DMS153 treated with DMSO at 0.1 percent for 48 hours (cell line): Measurements from ENCODE around the gene APOM.

Source experiments
- DNase-seq: peaks from one replicate; lab custom pipeline; 2025; ENCODE audit not compliant: unreplicated experiment; lab: John Stamatoyannopoulos, UW

Gene APOM

DNA sequence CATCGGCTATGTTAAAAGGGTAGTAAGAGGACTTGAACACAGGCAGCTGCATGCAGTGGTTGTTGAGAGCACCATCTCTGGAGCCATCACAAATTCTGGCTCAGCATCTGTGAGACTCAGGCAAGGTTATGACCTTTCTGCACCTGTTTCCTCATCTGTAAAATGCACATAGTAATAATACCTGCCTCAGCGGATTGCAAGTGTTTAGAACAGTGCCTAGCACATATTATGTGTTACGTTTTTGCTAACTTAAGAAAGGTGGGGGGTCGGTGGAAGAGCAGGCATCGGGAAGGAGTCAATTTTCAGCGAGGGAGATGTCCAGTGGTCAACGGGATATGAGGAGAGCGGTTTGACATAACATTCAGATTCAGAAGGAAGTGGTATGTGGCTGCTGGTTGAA is 22.3 kb downstream of the APOM start:
- no peak for DNase-seq

DNA sequence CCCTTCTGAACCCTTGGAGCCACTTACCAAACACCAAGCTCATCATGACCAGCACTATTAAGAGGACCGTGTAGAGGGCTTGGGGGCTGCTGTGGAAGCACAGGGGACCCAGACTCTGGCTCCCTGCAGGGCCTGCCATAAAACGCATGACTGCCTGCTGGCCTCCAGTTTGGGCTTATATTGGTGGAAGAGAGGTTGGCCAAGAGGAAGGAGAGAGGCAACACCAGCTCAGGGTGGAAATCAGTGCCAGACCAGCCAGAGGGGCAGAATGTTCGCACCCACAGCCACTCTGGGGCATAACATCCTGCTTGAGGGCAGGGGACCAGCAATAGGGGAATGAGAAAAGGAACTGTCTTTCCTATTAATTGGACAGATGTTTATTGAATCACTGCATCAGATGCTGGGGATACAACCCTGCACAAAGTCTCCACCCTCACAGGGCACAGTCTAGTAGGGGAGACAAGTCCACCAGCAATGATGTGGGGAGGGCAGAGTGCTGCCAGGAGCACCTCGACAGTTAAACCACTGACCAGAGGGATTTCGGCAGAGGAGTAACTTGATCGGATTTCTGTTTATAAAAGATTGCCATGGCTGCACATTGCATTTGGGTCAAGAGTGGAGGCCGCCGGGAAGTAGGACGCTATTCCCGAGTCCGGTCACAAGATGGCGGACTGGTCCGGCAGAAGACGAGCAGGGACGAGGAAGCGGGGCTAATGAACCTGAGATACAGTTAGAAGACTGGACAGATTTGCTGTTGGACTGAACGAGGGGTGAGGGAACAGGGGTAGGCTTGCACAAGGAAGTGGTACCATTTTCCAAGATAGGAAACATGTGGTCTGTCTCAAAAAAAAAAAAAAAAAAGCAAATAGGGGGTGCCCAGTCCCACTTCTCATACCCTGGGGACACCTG is 24.8 kb downstream of the APOM start, which contains the start of gene LY6G5C:
Gene LY6G5C (minus strand): TSS at position 842 of the 909 bp plus-strand sequence. CDS start 694 bp downstream, at position 148.
- peak; percentile 88 for DNase-seq

DNA sequence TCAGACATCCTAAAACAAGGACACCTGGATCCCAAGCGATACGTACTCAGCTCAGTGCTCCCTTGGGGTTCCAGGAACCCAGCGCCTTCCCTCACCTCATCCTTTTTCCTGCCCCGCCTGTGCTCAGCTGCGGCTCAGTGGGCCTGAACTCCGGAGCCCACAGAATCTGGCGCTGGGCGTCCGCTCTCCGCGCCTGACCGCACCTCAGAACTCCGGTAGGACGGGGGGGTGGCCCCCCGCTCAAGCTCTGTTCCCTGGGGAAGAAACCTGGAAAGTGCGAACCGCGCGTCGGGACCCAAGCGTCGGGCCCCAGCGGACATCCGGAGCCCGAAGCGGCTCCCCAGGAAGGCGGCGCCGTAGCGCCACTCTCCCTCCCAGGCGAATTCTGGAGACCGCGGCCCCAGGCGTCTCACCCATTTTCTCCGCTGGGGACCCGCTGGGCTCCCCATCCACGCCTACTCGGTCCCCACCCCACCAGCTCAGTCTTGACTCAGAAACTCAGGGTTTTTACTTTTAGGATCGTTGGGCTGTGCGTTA is 25.5 kb downstream of the APOM start:
- DNase-seq = peak; percentile 60

DNA sequence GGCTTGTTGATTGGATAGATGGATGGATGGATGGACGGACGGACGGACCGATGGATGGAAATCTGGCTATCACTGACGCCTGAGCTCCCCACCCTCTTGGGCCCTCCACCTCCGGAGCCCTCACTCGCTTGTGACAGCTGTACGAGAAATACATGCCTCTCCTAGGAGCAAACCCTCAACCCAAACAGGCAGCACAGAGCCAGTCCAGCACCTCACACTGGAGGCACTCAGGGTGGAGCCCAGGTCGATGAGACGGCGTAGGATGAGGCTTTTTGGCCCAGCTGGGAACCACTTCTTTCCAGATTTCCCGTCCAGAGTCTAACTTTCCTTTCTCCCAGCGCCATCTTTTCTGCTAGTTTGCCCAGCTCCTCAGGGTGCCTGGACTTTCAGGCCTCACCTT is 27.9 kb downstream of the APOM start:
- DNase-seq = no peak

DNA sequence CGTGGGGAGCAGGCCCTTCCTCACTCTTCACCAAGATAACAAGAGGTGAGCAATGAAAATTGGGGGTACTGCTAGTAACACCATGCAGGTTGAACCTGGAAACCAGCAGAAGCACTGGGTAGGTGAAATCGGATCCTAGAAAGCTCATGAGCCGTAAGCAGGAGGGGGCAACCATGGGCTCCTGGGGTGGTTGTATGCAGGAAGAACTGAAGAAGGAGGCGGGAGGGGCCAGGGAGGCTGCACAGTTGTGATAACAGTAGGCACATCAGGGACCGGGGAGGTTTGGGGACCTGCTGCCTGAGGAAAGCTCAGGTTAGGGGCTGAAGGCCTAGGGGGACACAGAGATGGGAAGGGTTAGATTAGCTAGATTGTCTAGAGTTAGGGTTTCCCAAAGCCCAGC is 30.8 kb downstream of the APOM start:
- no peak for DNase-seq

DNA sequence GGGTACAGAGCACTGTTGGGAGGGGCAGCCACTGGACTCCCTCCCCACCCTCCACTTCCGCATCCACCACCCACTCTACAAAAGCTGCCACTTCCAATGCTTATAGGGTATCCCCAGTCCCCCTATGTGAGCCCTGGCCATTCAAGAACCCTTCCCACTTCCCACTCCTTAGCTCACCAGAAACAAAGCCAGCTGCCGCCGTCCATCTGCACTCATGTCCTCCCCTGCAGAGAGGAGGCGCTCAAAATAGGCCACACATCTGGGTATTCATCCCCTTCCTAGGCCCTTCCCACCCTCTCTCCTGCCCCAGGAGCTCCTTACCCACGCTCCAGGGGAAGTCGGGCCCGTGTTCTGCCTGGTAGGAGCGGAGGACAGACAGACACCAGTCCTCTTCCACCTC is 31.6 kb downstream of the APOM start:
- DNase-seq = no peak

DNA sequence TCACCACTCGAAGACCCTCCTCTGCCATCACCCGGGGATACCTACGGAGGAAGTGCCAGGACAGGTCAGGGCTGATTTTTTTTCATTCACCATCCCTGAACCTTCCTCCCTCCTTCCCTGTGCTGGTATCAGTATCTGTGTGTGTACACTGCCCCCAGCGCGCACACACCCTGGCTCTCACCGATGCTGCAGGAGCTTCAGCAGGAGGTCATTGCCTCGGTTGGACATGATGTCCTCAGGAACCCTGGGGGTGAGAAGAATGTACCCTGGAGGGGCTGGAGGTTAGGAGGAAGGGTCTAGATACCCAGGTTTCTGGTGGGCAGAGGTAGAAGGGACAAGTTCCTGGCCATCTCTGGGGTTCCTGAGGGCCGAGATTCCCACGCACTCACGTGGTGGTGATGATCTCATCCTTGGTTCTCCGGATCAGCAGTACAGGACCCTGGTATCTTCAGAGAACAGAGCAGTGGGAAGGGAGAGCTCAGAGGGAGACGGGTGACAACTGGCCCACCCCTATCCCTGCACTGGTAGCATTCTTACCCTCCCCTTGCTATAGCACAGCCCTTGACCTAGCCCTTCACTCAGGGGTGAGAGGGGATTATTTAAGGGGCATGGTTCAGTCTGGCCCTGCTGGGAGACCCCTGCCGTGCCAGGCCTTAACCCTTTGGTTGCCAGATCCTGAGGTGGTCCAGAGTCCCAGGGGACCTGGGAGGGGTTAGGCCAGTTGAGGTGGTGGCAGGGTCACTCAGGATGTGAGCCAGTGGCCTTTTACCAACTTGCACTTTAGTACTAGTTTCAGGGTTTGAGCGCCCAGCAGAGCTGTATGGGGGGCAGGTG is 32.4 kb downstream of the APOM start:
- no peak for DNase-seq

DNA sequence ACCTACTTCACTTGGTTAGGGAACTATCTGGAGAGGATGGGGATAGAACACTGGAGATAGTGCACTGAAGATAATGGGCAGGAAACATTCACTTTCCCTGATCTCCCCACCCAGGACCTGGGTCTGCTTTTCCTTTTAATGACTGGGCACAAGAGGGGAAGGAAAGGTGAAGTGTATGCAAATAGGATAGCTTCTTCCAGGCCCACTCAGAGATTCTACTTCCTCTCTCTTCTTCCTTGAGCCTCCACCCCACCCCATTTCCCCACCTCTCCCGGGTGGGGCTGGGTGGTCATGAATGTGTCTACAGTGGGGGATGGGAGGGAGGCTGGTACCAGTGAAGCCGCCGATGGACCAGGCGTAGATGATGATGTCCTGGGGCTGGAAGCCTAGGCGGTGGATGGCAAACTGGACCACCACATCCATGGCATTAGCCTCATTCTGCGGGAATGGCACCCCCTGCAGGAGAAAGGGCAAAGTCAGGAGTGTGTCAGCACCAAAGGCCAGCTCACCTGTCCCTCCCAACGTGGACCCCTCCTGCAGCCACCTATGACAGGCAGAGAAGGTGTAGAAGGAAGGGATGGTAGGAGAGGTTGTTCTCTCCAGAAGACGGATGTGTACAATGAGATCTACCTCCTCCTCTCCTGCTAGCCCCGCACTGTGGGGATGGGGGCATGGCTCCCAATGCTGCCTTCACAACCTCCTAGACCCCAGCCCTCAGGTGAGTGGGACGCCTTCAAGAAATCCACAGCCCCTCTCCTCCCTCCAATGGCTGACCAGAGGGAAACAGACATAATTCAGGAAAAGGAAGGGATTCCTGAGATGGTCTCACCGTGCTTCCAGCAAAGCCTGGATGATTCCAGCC is 33.8 kb downstream of the APOM start:
- DNase-seq = no peak

DNA sequence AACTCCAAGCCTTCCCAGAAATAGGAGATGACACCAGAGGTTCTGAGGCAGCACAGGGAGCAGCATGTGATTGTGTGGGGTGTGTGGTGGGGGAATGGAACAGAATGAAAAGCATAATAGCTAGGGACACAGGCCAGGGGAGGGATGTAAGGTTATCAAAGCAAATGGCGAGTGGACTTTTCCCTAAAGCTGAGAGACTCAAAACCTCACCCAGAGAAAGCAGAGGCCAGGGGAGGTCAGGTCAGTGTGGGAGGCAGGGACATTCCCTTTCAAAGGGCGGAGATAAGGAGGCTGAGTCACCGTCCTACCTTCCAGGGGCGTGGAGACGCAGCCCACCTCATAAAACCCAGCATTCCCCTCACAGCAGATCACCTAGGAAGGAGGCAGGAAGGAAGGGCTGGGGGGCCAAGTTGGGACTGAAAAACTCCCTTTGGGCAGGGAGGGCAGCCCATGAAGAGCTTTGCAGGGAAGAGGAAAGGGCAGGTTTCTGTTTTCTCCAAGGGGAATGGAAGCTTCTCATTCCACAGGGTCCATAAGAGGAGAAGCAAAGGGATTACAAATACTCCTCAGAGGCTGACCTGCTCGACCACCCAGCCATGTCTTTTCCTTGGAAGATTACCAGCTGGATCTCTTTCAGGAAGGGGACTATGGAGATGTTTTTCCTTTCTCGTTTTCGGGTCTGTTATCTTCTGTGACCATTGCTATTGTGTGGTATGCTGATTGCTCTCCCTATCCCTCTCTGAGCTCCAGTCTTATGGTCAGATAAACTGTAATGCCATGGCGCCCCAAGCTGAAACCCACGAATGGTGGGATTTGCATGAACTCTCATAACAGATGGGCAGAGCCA is 34.8 kb downstream of the APOM start:
- no peak for DNase-seq

DNA sequence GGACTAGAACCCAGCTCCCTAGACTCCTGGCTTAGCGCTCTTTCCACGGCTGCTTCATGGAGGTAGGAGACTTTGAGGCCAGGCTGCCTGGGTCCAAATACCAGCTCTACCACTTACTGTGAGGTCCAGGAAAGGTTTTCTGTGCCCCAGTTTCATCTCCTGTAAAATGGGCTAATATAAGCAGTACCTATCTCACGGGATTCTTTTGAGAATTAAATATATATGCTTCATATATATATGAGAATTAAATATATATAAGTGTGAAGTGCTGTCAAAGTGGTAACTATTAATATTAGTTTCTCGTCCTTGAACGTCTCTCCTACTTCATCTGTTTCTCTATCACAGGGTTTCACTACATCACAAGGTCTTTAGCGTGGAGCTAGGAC is 35.4 kb downstream of the APOM start:
- DNase-seq = no peak

DNA sequence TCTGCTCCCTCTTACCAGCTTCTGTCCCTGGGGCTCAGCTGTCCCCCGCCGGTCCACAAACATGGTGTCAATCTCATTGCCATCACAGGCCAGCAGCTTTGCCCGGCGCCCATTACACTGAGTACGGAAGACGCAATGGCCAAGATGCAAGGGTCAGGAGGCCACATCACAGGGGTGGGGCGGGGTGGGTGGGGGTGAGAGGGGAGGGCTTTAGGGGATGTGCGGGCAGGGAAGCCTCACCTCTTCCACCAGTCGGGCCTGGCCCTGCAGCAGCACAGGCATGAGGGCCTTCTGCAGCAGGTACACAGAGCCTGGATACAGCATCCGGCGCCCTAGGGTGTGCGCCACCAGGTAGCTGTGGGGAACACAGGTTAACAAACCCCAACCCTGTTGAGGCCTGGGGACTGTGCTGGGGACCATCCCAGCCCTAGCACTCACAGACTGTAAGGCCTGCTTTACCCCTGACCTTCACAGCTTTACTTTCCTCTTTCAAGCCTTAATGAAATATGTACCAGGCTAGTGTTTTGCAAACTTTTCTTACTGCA is 35.9 kb downstream of the APOM start:
- DNase-seq = no peak

DNA sequence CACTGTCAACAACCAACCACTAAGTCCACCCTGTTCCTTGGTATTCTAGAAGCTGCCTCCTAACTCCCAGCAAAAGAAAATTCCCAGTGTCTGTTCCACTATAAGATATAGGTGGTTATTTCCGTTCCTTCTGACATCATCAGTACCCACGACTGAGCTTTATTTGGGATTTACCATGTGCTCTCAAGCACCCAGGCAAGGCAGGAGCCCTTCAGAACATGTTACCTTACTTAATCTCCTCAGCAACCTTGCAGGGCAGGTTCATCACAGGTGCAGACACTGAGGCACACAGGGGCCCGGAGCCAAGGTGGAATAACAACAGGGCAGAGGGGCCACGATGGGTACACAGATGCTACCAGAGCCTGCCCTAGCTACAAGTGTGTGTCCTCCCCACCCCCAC is 36.7 kb downstream of the APOM start:
- DNase-seq = no peak

DNA sequence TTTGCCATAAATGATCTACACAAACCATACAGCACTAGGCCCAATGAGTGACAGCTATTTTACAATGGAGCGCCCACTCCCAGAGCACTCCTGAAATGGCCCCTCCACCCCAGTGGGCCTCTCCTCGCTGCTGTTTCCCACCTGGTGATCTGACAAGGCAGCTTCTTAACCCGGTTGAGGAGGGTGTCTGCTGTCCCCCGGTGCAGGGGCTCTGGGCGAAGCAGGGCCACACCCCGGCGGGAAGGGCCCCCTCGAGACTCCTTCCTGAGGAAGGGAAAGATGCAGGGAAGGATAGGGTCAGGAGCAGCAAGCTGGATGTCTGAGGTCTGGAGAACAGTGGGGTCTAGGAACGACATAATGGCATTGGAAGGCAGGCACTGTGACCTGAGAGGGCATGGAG is 37.2 kb downstream of the APOM start:
- DNase-seq = no peak

DNA sequence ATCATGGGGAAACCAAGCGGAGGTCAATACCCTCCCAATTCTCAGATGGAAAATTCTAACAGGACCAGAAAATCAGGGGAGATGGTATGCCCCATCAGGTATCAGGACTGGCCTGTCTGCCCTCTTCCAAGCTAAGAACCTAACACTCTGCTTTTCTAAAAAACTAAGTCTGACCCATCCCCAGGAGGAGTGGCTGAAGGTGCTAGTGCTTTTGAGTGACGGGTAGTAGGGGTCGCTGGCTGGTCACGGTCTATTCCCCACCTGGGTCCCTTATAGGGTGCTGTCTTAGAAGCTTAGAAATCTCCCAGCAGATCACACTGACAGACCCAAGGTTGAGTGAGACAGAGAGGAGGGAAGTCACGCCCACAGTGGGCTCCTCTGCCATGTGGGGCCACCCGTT is 37.8 kb downstream of the APOM start:
- DNase-seq = no peak

DNA sequence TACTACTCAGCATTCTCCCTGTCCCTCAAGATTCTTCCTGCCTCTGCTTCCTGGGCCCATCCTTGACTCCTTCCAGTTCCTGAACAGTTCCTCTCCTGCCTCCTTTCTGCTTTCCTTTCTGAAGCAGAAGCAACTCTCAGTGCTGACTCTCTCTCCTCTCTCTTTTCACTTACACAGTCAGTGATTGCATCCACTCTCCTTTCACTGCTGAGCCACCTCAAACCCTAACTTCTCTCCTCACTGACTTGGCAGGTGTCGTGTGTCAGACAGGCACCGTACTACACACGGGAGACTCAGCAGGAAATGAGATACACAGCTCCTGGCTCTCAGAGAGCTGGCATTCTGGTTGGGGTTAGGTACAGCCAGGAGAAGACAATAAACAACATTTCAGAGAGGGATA is 41.9 kb downstream of the APOM start:
- DNase-seq = no peak

DNA sequence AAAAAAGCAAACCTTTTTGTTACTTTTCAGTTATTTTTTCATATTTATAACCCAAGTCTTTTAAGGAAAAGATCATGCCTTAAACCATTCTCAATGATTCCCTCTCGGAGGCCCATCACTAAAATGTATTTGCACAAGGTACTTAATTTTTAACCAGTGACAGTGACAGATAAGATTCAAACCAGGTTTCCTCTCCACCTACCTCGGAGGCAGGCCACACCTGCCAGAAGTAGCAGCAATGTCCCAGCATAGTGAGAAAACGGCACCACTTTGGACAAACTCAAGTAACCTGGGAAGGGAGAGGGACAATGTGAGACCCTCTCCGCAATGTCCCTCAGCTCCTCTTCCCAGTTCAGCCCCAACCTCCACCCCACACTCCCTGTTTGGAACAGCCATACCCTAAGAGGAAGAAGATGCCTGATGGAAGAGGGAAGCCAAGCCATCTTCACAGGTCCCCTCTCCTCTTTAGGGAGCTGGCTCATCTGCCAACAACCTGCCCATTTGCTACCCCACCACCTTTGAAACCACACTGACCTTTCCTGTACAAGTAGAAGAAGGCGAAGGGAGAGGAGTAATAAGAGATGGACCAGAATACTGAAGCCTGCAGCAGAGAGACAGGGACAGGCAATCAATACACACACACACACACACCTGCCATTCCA is 45.2 kb downstream of the APOM start:
- DNase-seq = no peak

DNA sequence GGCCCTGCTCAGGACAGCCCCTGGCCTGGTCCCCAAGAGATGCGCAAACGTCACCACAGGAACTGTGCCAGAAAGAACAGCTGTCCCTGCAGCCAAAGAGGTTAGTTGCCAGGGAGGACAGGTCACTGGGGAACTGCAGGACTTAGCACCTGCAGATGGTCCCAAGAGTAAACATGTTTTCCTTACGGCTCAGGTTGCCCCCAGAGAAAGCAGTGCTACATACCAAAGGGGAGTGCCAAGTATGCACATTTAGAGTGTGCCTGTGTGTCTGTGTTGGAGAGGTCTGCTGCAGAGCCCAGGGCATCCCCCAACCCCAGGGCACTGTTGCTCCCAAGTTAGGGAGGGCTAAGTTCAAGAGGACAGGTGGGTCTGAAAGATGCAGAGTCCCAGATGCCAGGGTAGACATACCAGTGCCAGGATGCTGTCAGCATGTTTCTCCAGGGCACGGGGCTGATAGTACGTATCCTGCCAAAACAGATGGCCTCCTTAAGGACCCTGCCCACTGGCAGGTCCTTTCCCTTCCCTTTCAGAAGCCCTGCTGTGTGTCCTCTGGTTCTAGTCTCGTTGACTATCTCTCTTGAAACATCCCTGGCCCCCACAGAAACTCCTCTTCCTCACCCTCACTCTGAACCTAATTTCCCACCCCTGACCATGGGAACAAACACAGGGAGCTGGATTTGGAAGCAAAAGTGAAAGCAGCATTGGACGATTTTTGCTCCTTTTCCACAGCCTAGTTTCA is 46.1 kb downstream of the APOM start:
- DNase-seq = no peak

DNA sequence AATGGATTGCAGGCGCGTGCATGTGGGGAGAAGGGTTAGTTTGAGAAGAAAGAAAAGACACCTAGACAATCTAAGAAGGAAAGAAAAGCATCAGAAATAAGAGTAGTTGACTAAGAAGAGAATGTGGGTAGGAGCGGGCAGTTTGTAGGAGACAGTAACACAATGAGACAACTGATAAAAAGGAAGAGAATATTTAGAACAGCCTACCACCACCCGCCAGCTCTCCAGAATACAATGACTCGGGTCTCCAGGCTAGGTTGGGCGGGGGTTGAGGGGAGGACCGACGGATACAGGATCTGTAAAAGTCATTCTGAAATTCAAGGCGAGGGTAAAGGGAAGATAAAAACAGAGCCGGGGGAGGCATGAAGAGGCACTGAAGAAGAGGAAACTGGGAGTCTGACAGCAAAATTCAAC is 46.7 kb downstream of the APOM start:
- no peak for DNase-seq
